Pulmonary artery endothelial cell (primary cell): ENCODE measurements around the gene LDLRAD4. TPM values are rescaled to one million over a fixed set of nuclear protein-coding genes. Genes with fewer than 3 reads are reported as not detected.

ENCODE experiments used
- DNase-seq: peaks from one replicate; pipeline ENCODE4 v3.0.0-alpha.2; 2011; ENCODE audit warnings: low read depth, low spot score
- total RNA-seq: library from RNA; depleted of rRNA; stranded (reverse); fragments of >200 nt; gene quantifications from 2 replicates; pipeline ENCODE4 v1.2.3, GENCODE V29; 2014

Gene LDLRAD4
- total RNA-seq, 1 donor from 2014 or later, result 1.5 TPM

DNA sequence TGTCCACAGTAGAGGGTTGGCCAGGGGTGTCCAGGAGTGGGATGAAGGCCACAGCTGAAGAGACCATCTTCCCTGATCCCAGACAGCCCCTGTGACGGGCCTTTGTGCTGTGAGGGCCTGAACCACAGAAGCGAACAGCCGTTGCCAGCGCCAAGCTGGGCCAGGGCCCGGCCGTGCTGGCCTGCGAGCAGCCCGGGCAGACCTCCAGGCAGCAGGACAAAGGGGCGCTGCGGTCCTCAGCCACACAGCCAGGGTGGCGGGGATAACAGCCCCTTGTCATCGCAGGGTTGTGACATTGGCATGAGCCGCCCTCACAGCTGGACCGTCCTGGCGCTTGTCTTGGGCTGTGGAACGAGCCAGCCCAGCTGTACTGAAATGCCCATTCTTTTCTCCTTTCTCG lies 346.7 kb downstream of the LDLRAD4 start:
- DNase-seq, result no peak

DNA sequence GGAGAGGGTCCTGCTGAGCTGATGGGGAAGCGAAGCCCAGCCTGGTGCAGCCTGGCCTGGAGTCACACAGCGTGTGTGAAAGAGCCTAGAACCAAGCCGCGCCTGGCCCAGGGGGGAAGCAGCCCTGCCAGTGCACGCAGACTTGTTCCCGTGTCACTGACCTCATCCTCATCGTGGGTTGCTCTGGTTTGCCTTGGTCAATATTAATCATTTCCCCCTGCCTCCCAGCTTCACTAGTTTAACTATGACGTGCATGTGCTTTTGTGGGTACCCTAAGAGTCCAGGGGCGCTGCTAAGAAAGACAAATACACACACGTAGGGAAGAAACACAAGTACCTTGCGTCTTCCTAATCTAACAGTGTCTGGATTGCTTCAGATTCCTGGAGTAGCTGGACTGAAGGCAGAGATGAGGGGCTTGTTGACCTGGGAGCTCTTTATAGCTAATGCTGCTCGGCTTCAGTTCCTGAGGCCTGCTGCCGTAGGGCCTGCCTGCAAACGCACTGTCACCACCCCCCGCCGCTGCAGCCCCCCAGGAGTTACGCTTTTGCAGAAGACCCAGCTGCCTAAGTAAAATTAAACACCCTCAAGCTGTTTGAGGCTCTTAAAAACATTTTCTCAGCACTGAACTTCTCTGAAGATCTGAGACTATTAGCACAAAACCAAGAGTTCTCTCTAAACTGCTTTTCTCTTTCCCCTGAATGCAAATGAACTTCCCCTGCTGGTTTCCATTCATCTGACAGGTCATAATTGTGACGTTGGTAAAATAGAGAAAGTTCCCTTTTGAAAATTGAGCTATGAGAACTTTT lies 348.6 kb downstream of the LDLRAD4 start:
- DNase-seq, result no peak

DNA sequence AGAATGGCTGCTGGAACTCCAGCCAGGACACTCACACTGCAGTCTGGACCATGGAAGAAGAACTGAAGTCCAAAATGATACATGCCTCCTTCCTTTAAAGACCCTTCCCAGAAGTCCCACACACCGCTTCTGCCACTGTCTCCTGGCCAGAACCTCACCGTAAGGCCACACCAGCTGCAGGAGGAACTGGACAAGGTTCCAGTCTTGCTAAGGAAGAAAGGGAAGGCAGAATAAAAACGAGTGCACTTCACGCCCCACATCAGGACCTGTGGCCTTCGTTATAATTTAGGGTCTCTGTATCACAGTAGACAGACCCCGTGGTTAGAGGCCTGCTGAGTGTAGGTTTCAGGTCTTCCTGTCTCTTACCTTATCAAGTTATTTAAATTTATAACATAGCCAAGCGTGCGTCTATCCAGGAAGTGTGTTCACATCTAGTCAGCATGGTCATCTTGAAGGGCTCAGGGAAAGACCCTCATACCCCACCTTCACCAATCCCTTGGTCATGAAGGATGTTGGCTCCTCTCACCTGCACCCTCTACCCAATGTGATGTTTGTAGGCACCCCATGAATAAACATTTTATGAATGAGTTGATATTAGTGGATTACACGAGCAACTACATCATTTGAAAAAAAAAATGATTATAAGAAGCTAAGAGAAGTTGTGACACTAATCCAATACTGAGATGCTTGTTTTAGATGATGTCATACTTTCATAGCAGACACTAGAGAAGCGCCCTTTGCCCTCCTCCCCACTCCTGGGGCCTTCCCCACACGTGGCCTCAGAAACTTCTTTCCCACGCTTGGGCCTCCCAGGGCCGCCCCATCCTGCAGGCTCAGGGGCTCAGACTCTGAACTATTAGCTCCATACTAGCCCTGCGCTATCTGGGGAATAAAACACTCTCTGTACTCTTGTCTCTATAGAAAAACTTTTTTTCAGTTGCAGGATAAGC lies 350.2 kb downstream of the LDLRAD4 start:
- DNase-seq, result no peak

DNA sequence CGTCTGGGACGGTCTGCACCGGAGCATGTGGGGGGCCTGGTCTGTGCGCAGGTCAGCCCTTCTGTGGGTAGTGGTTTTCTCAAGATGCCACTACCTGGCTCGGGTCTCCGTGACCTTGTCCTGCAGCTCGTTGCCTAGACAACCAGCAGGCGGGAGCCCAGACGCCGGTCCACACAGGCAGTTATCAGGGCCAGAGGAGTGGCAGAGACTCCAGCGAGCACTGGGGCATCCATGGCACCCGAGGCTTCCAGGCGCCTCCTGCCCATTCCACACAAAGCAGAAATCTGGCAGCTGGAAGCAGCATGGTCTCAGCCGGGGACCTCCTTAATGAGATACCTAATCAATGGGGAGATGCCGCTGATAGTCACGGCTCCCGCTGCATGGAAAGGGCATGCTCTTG lies 351.7 kb downstream of the LDLRAD4 start:
- no peak for DNase-seq

DNA sequence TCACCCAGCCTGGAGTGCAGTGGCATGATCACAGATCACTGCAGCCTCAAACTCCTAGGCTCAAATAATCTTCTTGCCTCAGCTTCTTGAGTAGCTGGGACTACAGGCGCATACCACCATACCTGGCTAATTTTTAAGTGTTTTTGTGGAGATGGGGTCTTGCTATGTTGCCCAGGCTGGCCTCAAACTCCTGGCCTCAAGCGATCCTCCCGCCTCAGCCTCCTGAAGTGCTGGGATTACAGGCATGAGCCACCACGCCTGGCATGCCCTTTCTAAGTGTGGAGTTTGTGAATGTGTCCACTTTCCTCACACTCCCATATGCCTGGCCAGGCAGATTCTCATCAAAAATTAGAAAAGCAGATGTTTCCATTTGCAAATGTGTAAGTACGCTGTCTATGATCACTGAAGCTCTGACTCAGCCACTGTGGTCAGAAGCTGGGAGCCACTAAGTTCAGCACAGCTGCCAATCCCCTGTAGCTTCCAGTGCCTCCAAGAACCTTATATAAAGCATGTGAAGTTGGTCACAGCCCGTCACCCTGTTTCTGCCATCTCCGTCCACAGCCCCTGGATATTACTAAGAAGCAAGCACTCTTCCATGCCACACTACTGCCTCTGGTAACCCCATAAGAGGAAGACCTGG lies 352.4 kb downstream of the LDLRAD4 start:
- no peak for DNase-seq

DNA sequence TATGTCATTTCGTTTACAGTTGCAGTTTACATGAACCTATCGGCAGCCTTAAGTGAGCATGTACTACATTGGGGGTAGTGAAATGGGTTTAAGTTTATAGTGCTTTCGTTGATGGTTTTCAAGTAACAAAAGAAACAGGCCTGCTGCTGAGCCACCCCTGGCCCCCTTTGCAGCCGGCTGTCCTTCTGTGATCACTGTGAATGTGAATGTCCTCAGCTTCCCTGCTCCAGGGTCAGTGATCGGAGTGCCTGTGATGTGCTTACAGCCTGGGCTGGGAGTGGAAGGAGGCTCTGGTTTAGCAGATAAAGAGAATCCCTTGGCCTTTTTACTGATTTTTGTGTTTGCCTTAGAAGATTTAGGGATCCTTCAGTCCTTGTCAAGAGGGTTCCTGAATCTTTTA lies 353.6 kb downstream of the LDLRAD4 start:
- no peak for DNase-seq

DNA sequence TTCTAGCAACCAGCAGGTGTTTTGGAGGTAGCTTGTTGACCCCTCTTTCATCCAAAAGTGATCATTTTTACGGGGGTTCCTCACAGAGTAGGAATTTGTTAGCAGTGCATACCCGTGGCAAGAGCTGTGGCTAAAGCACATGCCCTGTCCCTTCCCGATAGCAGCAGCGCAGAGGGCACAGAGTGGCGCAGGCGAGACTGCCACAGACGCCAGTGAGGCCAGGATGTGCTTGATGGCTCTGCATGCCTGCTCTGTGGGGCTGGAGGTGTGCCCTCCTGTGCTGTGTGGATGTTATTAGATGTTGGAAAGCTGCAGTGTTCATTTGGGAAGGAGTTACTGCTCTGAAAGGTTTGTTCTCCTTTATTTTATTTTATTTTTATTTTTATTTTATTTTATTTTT lies 354.2 kb downstream of the LDLRAD4 start:
- no peak for DNase-seq

DNA sequence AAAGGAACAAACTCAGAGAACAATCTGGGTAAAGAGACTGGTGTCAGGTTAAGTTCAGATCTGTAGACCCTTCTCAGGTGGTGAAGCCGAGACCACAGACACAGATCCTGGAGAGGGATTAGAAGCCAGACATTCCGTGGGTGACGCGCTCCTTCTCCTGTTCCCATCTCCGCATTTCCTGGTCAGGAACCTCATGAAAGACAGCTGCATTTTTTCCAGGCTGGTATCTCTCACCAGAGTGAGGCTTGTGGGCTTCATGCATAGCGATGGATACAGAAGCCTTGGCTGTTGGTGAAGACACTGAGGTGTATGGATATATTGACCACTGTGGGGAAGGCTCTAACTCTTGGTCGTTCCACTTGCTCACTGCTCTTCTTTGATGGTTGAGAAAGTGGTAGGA lies 355.2 kb downstream of the LDLRAD4 start:
- DNase-seq, result no peak

DNA sequence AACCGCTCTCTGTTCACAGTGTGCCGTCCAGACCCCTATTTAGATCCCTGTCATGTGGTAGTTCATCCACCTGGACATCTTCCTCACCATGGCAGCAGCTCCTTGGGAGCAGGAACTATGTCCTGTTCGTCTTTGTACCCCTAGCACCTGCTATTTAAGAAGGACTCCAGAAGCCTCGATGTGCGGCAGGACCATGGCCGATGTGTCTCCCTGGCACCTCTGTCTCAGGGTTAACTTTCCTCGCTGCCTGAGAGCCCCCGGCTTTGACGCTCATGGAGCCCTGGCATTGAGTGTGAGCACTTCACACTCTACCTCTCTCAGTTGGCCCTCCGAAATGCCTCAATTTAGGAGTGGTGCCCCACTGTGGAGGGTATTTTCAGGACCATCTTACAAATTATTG lies 355.8 kb downstream of the LDLRAD4 start:
- DNase-seq, result no peak

DNA sequence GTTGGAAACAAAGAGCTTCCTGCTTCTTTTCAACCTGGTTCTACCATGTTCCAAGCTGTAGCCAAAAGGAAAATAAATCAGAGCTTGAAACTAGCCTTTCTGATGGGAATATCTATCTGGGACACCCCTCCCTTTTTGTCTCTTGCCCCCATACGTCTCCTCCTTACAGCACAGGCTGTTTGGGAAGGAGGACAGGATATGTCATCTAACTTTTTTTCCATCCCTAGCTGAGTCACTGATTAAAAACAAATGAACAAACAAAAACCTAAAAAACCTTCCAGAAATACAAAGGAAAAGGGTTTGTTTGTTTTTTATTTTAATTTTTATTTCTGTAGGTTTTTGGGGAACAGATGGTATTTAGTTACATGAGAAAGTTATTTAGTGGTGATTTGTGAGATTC lies 356.2 kb downstream of the LDLRAD4 start:
- DNase-seq, result no peak

DNA sequence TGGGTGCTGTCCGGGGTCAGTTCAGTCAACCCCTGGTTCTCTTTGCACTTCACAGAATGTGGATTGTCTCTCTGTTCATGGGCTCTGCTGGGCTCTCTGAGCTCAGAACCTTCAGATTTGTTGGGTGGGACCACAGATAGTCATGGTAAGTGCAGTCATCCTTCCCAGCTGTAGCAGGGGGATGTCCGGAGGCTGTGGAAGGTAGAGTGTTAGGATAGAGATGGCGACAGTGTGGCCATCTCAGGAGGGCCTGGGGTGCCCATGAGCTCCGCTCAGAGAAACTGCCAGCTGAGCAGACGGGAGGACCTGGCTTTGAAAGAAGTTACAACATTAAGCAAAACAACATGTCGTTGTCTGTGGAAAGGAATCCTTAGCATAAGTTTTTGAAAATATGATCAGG lies 358.0 kb downstream of the LDLRAD4 start:
- no peak for DNase-seq

DNA sequence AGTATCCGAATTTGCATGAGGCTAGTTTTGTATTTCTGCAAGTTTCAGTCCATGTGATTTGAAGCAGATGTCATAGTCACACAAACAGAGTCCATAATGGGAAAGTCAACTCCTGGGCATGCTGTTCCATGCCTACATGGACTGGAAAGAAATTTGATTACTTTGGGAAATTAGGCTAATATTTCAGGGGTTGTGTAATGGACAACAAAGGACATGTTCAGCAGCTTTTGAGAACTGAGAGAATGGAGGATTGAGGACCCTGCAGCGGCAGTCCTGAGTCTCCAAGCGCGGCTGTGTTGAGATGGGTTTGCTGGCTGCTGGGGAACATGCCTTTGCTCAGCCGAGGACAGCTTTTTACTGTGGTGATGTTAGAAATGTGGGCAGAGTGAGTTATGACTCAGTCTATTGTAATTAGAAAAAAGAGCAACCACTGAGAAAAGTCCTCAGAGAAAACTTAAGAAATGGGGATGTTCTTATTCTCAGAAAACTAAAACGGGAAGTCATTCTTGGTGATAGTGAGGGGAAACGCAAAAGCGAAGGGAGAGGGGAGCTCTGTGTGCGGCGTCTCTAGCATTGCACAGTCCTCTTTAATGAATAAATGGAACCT lies 358.6 kb downstream of the LDLRAD4 start:
- DNase-seq, result no peak

DNA sequence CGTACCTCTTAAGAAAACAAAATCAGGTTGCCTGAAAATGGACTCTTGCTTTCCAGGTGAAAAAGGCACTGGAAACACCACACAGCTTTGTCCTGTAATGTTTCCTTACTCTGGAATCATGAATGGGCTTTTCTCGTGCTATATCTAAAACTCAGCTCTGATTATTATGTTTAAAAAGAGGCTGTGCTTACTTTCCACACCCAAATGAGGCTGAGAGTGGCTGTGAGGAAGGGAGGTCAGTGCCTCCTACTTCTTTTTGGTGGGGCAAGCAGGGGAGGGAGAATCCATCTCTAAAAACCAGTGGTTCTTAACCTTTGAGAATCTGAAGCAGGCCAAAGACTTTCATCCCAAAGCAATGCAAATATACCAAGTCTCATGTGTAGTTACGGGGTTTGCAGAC lies 359.2 kb downstream of the LDLRAD4 start:
- DNase-seq, result no peak

DNA sequence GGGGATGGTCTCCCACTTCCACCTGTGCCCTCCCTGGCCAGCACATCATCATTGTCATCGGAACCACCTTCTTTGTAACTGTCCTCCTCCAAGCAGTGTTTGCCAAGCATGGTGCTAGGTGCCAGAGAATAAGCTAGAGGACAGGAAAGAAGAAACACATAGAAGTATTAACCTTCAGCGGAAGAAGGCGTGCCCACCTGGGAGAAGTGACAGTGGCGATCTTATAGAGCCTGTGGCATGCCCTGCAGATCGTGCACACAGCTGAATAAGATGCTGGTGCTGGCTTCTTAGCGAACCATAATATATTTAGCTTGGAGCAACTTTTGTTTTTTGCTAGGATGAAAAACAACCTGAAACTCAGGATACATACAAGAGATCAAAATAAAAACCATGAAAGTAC lies 359.8 kb downstream of the LDLRAD4 start:
- DNase-seq, result no peak

DNA sequence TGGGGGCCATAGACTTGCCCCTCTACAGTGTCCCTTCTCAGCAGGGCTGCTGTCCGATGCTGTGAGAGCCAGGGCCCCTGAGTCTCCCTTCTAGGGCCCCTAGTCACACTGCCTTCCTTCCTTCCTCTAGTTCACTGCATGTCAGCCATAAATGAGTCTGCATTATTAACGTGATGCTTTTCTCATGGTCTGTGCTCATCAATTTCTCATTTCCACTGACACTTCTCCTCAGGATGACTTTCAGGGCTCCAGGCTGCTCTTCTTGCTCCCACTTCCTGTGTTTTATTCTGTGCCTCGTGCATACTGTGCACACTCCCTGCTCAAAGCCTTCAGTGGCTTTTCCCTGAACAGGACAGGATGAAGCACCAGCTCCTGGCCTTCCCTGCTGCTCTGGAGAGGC lies 361.3 kb downstream of the LDLRAD4 start:
- DNase-seq, result no peak

DNA sequence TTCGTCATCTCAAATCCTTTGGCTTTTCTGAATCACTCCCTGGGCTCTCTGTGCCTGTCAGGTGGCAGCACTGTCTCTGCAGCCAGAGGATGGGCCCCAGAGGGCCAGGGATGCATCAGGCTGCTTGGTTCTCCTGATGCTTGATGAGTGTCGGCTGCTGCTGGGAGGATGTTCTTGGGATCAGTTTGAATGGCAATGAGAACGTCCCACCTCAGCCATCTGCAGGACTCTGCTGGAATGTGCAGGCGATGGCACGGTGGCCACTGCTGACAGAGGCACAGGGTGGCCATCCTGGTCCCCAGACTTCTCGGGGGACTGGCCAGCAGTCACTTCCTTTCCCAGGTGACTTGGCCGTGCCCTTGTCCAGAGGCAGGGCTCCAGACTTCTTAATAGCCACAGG lies 361.8 kb downstream of the LDLRAD4 start:
- no peak for DNase-seq

DNA sequence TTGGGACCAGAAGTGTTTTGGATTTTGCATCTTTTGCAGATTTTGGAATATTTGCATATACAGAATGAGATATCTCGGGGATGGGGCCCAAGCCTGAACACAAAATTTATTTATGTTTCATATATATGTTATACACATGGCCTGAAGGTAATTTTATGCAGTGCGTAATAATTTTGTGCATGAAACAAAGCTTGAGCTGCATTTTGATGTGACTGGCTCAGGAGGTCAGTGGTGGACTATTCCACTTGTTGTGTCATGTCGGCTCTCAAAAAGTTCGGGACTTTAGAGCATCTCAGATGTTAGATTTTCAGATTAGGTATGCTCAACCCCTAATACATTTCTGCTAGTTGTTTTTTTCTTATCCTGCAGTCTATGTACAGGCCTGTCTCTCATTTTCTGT lies 362.4 kb downstream of the LDLRAD4 start:
- no peak for DNase-seq

DNA sequence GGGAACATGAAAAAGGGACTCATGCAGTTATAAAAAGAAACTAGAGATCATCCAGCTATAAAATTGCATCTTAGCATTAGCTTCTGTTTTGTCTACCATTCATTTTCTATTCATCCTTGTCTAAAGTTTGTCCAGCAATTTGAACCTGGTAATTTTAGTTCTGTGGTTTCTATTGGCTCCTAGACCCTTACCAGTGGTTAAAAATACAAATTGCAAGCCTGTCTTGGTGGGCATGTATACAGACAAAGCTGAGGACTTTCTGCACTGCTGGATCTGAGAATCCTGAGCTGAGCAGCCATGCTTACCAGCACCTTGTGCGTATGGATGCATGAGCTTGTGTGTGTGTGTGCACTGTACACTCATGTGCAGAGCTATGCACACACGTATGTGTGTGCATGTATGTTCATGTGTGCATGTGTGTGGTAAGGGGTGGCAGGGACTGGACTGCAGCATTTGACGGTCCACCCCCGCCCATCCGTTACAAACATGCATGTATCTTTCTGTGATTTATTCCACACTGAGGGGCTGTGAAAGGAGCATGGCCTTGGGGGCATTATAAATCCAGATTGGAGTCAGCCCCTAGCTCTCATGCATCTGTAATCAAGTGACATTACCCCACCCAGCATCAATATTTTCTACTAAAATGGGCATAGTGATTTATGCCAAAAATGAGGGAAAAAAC lies 363.1 kb downstream of the LDLRAD4 start:
- no peak for DNase-seq

DNA sequence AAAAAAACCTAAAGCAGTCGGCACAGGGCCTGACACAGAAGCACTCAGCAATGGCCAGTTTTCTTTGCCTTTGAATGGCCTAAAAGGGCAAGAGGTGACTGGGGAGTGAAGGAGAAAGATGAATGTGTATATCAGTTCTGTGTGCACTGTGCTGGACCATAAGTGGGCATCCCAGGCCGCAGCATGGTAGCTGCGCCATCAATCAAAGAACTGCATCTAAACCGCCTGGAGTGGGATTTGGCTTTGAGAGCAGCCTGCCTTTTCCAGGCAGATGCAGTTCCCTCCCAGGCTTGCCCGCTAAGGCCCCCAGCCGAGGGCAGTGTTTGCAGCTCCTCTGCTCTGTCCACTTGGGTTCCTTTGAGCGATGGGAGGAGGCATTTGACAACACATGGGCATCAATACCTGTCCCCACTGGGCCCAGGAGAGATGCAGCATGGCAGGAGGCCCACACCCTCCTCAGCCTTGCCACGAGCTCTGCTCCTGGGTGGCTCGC lies 363.7 kb downstream of the LDLRAD4 start:
- no peak for DNase-seq

DNA sequence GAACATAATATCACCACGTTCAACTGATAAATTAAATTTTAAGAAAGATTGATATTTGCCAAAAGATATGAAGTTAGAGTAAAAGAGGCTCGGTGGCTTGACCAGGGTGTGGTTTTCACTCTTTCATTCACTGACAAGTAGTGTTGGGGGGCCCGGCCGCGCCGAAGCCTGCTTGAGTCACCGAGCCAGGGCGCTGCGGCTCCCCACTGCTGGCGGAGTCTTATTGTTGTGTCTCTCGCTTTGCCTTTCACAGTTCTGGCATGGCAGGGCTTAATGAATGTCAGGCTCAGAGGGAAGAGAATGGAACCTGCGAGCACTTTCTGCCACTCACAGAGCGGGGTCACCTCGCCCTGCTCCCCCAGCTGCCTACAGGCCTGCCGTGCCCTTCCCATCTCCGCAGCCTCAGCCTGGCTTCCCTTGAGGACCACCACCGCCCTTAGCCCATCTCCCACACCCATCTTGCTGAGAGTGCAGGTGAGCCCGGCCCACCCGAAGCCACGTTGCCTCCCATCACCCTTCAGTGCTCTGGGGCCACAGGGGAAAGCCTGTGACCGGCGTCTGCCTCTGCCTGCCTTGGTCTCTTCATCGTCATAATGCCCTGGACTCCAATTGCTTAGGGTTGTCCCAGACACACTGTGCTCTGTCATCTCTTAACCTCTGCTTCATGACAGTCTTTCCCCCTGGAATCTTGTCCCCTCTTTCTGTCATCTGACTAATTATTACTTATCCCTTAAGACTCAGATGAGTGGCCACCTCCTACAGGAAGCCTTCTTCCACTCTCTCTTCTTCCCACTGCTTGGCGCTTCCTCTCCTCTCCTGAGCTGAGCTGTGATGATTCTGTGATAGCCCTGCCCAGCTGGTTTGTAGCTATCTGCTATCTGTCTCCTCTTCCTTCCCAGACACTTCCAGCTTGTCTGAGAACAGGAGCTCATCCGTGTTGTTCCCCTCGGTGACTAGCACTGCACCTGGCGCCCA lies 365.3 kb downstream of the LDLRAD4 start:
- no peak for DNase-seq
